ENCODE measurements around the gene MGST3.
"Not testable (repeated sequence)": the region's sequence is repeated elsewhere in the genome, so short reads cannot be mapped to it uniquely, and the experiment has no call there.

The MGST3 gene

GRCh38 chr1:165630629-165631341 is at the start of gene MGST3:
Gene MGST3, plus strand, starts transcription at chr1:165631234. Its CDS starts 18,614 bp downstream, at chr1:165649848.
- no peak for TF ChIP-seq CTCF (IDR thresholded peaks at IDR 0.05; ENCODE audit: insufficient read depth, low read depth, low read length, missing control alignments)

GRCh38 chr1:165581926-165582325 is 49.1 kb upstream of the MGST3 start:
- no peak for DNase-seq (ENCODE audit: low read depth)
- H3K4me3 ChIP-seq (ENCODE audit: low read depth, low read length): no peak overlapping the region
- TF ChIP-seq CTCF (IDR thresholded peaks at IDR 0.05; ENCODE audit: insufficient read depth, low read depth, low read length, missing control alignments): no peak

More at GRCh38 chr1:165630629-165631341, at the start of gene MGST3:
- peak; percentile 98 for DNase-seq (ENCODE audit: low read depth)
- H3K4me3 ChIP-seq (ENCODE audit: low read depth, low read length): peak within 1 kb of the TSS; percentile 68

- TF ChIP-seq CTCF (IDR thresholded peaks at IDR 0.05; ENCODE audit: insufficient read depth, low read depth, low read length, missing control alignments): no peak
- H3K4me3 ChIP-seq (ENCODE audit: low read depth, low read length): no peak overlapping the region
- DNase-seq (ENCODE audit: low read depth): no peak
Observed at GRCh38 chr1:165586398-165586797, 44.6 kb upstream of the MGST3 start.

GRCh38 chr1:165591391-165591790 is 39.6 kb upstream of the MGST3 start:
- H3K4me3 ChIP-seq (ENCODE audit: low read depth, low read length); DNase-seq (ENCODE audit: low read depth): not testable (repeated sequence)

GRCh38 chr1:165592945-165593823 is 37.9 kb upstream of the MGST3 start:
- H3K4me3 ChIP-seq (ENCODE audit: low read depth, low read length): no peak overlapping the region
- DNase-seq (ENCODE audit: low read depth): peak; percentile 80
- TF ChIP-seq CTCF (IDR thresholded peaks at IDR 0.05; ENCODE audit: insufficient read depth, low read depth, low read length, missing control alignments): peak; percentile 81

GRCh38 chr1:165595246-165595938 is 35.6 kb upstream of the MGST3 start:
- no peak overlapping the region for H3K4me3 ChIP-seq (ENCODE audit: low read depth, low read length)
- DNase-seq (ENCODE audit: low read depth): no peak
- TF ChIP-seq CTCF (IDR thresholded peaks at IDR 0.05; ENCODE audit: insufficient read depth, low read depth, low read length, missing control alignments): no peak
